Parathyroid adenoma (tissue), 2 donors: ENCODE measurements around the gene EEFSEC.

ENCODE experiments used
- H2AFZ ChIP-seq: fragments of 300-600 bp; sonication (generic); one replicate; pipeline ENCODE4 v1.7.0; 2017; ENCODE audit warnings: antibody characterized with exemption, mild to moderate bottlenecking
- H3K27ac ChIP-seq: fragments of 300-600 bp; sonication (generic); one replicate; pipeline ENCODE4 v1.7.0; 2017
- H3K27me3 ChIP-seq: fragments of 300-600 bp; sonication (generic); one replicate; pipeline ENCODE4 v1.7.0; 2017; ENCODE audit warnings: low read length; ENCODE audit not compliant: control insufficient read depth, insufficient read depth
- H3K36me3 ChIP-seq: fragments of 300-600 bp; sonication (generic); one replicate; pipeline ENCODE4 v1.7.0; 2017; ENCODE audit warnings: low read length; ENCODE audit not compliant: control insufficient read depth, insufficient read depth
- H3K4me1 ChIP-seq: fragments of 300-600 bp; sonication (generic); one replicate; pipeline ENCODE4 v1.7.0; 2017; ENCODE audit warnings: control low read depth
- H3K4me2 ChIP-seq: fragments of 300-600 bp; sonication (generic); one replicate; pipeline ENCODE4 v1.7.0; 2017; ENCODE audit warnings: low read length
- H3K4me3 ChIP-seq: fragments of 300-600 bp; sonication (generic); one replicate; pipeline ENCODE4 v1.7.0; 2017; ENCODE audit warnings: low read depth, low read length
- H3K79me2 ChIP-seq: fragments of 300-600 bp; sonication (generic); one replicate; pipeline ENCODE4 v1.7.0; 2017; ENCODE audit warnings: control low read depth
- H3K9ac ChIP-seq: fragments of 300-600 bp; sonication (generic); one replicate; pipeline ENCODE4 v1.7.0; 2017; ENCODE audit warnings: mild to moderate bottlenecking
- H3K9me3 ChIP-seq: fragments of 300-600 bp; sonication (generic); one replicate; pipeline ENCODE4 v1.7.0; 2017; ENCODE audit warnings: low read length; ENCODE audit not compliant: control insufficient read depth
- CTCF ChIP-seq: fragments of 300-600 bp; sonication (generic); IDR thresholded peaks from one replicate; pipeline ENCODE4 v1.7.0; 2017; ENCODE audit warnings: antibody characterized with exemption, mild to moderate bottlenecking
- donor health status: primary hyperparathyroidism.

Gene EEFSEC

GRCh38 chr3:128310286-128311058, 157.2 kb downstream of the EEFSEC start:
- Histone ChIP-seq H3K27me3 (no peaks in the 10 kb centered on the region), H3K36me3 (no peaks in the 10 kb centered on the region), H3K4me2 (no peak overlapping the region), H3K4me1 (no peaks in the 10 kb centered on the region), H3K79me2 (peaks cover 2% of the 10 kb centered on the region), H3K4me3 (no peak overlapping the region), H3K27ac (no peak overlapping the region), H3K9ac (no peak overlapping the region), H2AFZ (no peak overlapping the region), H3K9me3 (no peaks in the 10 kb centered on the region)
- TF ChIP-seq CTCF: no peak

DNA sequence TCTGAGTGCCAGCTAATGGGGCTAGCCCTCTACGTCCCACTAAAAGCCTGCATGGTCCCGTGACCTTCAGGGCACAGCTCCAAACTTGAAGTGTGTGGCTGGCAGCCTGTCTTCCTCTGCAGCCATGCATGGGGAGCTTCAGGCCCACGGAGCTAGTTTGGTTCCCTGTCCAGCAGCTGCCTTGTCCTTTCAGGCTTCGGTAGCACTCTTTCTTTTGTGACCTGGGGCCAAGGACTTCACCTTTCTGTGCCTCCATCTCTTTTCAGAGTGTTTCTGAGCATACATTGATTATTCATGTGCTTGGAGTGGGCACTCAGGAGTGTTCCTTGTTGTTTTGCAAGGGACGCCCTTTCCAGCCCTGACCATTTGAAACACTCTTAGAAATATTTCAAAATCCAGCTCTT, 158.2 kb downstream of the EEFSEC start:
- Histone ChIP-seq H3K4me1 (no peaks in the 10 kb centered on the region), H3K27ac (no peak overlapping the region), H3K9me3 (no peaks in the 10 kb centered on the region)

DNA sequence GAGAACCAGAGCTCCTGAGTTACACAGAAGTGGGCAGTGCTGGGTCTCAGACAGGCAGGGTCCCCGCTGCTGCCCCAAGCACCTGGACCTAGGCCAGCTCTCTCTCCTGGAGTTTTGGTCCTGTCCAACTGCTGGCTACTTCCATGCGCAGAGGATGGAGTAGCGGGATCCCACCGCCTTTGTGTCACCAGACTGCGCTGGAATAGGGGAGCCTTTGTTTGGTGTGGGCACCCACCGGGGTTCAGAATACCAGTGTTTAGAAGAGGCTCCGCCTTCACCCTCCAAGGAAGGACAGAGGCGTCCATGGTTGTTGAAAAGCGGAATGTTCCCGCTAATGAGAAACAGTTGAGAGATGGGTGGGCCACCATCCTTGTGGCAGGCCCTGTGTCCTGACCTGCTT, 159.0 kb downstream of the EEFSEC start:
- H3K36me3 ChIP-seq: no peaks in the 10 kb centered on the region
- H3K4me2 ChIP-seq: no peak overlapping the region
- H3K27me3 ChIP-seq: no peaks in the 10 kb centered on the region
- no peaks in the 10 kb centered on the region for H3K9me3 ChIP-seq
- H3K79me2 ChIP-seq: peaks cover 2% of the 10 kb centered on the region
- no peak overlapping the region for H3K4me3 ChIP-seq
- H2AFZ ChIP-seq: no peak overlapping the region
- H3K4me1 ChIP-seq: no peaks in the 10 kb centered on the region
- TF ChIP-seq CTCF: no peak
- H3K27ac ChIP-seq: no peak overlapping the region
- H3K9ac ChIP-seq: no peak overlapping the region

More for the DNA sequence above, 158.2 kb downstream of the EEFSEC start:
- no peak overlapping the region for H3K4me2 ChIP-seq
- H2AFZ ChIP-seq: no peak overlapping the region
- no peak overlapping the region for H3K9ac ChIP-seq
- TF ChIP-seq CTCF: no peak
- no peak overlapping the region for H3K4me3 ChIP-seq
- H3K79me2 ChIP-seq: peaks cover 2% of the 10 kb centered on the region
- no peaks in the 10 kb centered on the region for H3K36me3 ChIP-seq
- no peaks in the 10 kb centered on the region for H3K27me3 ChIP-seq

DNA sequence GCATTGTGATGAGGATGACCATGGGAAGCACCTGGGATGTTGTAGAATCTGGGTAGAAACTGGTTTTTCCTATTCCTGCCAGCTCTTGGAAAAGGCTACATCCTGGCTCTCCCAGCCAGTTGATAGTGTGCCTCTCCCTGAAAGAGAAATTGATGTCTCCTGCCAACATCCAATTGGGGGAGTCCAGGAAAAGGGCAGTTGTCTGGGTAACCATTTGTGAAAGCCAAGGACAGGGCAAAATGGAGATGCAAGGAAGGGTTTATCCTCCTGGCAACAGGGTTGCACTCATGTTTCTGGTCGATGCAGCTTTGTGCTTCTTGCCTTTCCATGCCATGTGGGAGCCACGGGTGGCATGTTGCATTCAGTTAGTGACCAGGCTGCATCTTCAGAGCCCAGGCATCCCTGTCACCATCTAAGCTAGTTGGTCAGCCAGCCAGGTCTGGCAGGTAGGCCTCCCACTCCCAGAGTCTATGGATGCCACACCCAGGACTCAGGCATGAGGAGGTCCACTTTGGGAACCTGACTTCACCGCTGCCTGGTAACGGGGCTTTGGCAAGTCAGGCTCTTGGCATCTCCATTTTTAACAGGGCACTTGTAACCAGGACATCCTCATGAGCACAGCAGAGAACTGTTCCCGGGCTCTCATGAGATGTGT, 159.9 kb downstream of the EEFSEC start:
- no peaks in the 10 kb centered on the region for H3K36me3 ChIP-seq
- H3K27me3 ChIP-seq: no peaks in the 10 kb centered on the region
- no peak overlapping the region for H3K27ac ChIP-seq
- TF ChIP-seq CTCF: no peak
- no peak overlapping the region for H3K4me3 ChIP-seq
- no peaks in the 10 kb centered on the region for H3K9me3 ChIP-seq
- peaks cover 2% of the 10 kb centered on the region for H3K79me2 ChIP-seq
- H3K9ac ChIP-seq: no peak overlapping the region
- no peaks in the 10 kb centered on the region for H3K4me1 ChIP-seq
- no peak overlapping the region for H3K4me2 ChIP-seq
- H2AFZ ChIP-seq: no peak overlapping the region
